ENCODE measurements around the gene TTLL7.
A peak's percentile ranks its signal among the peaks of the same experiment; 100 is the strongest.

TTLL7 gene

DNA sequence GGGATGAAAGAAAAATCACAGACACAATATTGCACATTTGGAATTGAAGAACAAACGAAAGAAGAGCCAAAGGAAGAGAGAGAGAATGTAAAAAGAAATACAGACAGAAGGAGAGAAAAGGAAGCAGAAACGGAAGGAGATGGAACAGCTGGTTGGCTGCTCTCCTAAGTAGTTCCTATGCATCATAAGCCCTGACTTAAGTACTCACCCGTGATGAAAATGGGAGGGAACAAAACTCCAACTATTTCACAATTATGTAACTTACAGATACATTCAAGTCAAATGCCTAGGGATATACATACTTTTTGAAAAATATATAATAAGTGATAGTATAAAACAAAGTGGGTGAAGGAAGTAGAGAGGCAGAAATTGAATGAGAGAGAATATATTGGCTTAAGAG, 88.5 kb downstream of the TTLL7 start:
- intact Hi-C loops (cut with DNase I), result no loop called here
- no peak for DNase-seq

DNA sequence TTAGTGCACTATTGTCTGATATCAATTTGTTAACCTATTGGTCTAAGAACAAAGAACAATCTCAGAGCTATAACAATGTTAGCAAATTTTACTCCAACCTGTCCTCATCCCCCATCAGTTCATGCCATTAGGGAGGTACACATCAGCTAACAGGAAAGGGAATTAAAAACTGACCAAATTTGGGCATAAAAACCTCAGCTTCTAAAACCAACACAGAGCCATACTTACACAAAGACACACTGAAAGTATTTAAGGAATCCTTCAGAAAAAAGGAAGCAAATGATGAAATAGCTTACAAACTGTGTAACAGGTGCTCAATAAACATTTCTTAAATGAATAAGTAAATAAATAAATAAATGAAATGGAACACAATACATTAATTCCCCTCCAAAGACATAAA, 89.2 kb downstream of the TTLL7 start:
- no peak for DNase-seq
- intact Hi-C loops (cut with DNase I), result no loop called here

DNA sequence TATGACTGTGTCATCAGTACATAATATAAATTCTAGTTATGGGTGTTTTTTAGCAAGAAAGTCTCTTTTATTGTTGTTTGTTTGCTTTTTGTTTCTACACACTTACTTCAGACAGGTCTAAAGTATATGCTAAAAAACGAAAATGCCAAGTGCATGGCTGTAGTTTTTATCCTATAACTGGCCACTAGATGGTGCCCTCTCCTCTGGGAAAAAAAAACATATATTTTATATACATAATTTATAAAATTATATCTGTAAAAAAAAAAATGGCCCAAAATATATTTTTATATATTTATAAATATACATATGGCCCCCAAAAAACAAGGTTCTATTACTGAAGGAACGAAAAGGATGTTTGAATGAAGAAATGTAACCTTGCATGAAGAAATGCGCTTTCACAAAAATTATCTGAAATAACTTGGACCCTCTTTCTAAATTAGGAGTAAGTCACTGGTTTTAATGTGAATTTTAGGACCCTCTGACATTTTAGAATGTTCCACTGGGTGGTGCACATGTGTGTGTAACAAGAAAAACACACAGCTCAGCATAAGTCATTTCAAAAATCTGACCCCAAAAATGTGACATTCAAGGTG, 93.5 kb downstream of the TTLL7 start:
- intact Hi-C loops (cut with DNase I), result no loop called here
- peak in 2 of 42 donors; percentile 16 to 48 for DNase-seq

DNA sequence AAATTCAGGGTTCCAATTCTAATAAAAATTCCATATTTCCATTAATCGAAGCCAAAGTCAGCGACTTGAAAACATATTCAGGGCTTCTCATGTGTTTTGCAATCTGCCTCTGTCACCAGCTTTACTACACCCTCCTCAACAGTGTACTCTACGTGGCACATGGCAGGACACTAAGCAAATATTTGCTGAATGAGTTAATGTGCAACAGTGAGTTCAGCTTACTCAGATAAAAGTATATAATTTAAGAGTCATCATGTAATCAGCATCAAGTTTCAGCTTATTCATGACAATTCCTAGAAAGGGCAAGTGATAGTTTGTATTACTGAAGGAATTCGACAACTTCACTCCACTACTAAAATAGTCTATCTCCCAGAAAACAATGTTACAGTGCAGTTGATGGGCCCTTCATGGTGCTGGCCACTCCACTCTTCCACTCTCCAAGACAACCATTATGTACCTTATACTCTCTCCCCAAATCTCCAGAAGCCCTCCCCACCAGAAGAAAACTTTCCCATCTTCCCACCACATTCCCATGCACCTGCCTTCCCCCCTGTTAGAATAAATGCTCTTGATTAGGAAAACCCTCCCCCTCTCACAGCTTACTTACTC, 97.3 kb downstream of the TTLL7 start:
- intact Hi-C loops (cut with DNase I), result no loop called here
- DNase-seq, result no peak

DNA sequence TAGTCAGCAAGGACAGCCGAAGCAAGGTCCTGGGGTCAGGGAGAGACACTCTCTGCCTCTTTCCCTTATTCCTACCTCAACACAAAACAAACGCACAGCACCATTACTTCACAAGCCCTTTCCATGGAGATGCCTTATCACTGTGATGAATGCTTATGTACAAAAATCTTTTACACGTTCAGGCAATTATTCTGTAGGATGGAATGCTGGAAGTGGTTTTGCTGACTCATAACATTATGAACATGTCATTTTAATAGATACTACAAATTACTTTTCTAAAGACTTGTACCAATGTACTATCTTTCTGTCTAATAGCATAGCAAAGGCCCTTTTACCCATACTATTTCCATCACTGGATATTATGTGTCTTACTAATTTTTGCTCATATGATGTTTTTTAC, 98.4 kb downstream of the TTLL7 start:
- intact Hi-C loops (cut with DNase I), result no loop called here
- DNase-seq, result no peak

DNA sequence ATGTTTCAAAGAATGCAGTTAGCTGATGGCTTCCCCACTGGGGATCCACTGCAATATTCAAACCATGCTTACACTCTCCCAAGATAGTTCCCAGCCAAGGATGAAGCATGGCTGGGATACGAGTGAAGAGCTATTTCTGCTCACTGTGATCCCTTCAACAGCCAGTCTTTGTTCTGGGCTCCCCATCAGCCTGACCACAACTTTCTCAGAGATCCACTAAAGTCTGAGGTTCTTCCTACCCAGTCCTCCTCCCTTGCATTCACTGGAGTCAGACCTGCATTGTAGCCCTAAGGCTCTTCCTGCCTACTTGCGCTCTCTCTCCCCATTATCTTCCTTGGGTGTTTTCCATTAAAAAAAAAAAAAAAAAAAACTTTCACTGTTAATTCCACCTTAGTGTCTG, 101.4 kb downstream of the TTLL7 start:
- intact Hi-C loops (cut with DNase I), result no loop called here
- peak in 1 of 42 donors; percentile 35 for DNase-seq

DNA sequence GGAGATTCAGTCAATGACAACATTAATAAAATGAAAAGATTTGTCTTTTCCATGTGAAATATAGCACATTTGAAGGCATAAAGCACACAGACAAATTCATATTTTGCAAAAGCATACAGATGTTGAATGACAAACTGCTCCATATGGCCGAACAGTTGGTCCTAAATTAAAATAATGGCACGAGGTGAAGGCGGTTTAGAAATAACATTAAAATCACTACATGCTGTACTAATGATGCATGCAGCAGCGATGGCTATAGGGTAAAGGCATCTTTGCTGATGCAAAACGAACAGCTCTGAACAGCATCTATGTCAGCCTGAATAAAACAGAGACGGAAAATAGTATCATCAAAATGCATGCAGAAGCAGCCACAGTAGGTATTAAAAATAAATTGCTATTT, 102.6 kb downstream of the TTLL7 start:
- DNase-seq, result no peak
- intact Hi-C loops (cut with DNase I), result no loop called here

DNA sequence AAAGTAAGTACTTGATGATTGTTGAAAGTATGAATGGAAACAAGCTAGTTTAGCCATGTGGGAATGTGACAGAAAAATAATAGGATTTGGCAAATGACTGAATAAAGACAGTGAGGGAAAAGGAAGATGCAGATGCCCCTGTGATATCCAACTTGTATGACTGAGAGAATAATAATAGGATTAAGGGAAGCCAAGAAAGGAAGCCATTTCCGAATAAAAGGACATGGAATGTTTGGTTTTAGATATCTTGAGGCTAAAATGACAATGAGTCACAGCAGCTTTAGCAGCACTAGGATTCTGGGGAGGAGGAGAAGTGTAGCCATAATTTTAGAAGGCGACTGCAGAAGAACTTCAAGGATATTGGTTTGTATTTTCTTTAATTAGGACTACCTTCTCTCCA, 109.2 kb downstream of the TTLL7 start:
- DNase-seq, result no peak
- intact Hi-C loops (cut with DNase I), result no loop called here

DNA sequence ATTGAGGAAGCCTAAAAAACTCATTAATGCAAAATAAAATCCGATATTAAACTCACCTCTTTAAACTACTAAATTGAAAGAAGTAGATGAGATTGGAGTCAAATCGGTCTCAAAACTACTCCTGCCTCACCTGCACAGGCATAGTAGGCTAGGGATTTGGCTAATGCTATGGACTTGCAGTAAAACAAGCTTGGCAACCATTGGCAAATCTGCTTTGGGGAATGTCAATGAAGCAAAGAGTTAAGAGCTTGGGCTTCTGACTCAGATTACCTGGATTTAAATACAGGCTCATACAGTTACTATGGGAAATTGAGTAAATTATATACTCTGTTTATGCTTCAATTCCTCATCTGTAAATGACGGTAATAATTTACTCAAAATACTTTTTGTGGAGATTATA, 111.4 kb downstream of the TTLL7 start:
- intact Hi-C loops (cut with DNase I), result no loop called here
- DNase-seq, result no peak

DNA sequence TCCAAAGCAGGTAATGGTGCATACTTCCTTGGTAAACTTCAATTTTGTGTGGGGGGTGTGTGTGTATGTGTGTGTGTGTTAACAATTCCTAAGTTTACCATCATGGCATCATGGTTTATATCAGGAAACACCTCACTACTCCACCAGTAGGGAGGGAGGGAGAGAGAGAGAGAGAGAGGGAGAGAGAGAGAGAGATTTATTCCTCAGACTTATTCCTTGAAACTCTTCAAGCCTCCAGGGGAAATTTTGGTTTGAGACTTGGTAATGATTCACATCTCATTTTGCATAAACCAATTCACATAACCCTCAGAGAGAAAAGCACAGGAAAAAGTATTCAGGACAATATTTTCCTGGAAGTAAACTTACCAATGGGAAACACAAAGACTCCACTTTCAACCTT, 115.0 kb downstream of the TTLL7 start:
- intact Hi-C loops (cut with DNase I), result no loop called here
- no peak for DNase-seq

DNA sequence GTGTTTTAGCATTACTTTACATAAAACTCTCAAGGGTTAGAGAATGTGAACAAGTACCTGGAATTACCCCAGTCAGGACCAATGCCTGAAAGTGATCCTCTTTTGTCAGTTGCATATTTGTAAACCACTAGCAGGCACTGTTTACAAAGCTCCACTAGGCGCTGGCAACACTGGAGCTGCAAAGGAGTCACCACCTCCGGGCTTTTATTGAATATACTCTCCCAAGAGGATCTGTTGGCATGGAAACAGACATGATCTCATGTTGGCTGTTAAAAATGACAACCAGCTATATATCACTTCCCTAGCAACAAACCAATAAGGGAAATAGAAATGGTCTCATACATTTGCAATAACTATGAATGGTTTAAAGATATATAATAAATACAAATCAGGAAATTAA, 116.0 kb downstream of the TTLL7 start:
- DNase-seq, result no peak
- intact Hi-C loops (cut with DNase I), result no loop called here

DNA sequence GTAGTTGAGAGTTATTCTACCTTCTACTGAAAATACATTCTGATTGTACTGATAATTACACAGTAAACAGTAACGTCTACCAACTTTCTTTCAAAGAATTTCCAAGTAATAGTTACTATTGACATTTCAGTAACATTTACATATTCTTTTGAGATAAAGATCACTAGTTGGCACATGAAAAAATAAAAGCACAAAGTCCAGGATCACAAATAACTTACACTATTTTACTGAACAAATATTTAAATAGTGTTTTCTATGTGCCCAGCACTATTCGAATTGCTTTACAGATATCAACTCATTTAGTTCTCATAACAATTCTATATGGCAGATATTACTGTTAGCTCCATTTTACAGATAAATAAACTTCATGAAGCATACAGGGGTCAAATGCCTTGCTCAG, 126.4 kb downstream of the TTLL7 start:
- DNase-seq, result no peak
- intact Hi-C loops (cut with DNase I), result no loop called here

DNA sequence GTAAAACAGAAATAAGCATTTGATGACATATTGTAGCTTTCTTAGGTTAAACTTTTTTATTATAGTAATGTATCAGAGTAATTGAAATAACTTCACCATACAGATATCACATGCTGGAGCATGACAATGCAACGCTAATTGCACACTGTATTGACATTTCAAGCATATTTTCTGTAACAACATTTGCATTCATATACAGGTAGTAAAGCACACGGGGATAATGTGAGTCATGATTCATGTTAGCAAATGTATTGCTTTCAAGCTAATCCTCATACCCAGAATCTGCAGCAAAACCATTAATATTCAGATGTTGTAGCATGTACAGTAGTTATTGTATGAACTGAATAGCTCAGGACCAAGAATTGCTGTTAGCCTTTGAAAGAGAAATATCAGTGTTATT, 133.9 kb downstream of the TTLL7 start:
- intact Hi-C loops (cut with DNase I), result no loop called here
- no peak for DNase-seq

DNA sequence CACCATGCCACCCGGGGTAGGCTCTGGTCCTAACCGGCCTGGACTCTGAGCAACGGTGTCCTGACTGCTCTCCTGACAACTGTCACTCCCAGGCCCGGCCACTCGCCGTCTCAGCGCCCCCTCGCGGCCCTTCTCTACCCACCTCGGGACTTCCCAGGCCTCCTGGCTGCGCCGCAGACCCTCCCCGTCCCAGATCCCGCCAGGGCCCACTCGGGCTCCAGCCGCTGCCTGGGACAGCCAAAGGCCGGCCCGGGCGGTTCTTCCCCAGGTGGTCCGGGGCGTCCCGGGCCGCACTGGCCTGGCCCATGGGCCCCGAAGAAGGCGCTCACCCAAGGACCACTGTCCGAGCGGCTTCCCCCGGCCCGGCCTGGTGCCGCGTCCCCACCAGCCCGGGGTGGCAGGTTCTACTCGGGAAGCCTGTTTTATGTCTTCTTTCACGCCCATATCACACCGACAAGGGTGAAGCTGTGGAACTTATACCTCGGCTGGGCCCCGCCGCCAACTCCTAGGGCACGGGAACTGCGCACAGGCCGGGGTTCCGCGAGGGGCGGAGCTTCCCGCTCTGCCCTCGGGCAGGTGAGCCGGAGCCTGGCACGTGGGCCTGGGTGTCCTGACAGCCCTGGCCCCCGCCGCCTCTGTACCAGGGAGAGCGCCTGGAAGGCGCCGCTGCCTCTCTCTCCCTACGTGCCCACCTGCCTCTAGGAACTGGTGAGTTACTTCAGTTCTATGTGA, 138.3 kb downstream of the TTLL7 start:
- intact Hi-C loops (cut with DNase I), result no loop called here
- DNase-seq, result peak; percentile 66 to 94 (median 86)

DNA sequence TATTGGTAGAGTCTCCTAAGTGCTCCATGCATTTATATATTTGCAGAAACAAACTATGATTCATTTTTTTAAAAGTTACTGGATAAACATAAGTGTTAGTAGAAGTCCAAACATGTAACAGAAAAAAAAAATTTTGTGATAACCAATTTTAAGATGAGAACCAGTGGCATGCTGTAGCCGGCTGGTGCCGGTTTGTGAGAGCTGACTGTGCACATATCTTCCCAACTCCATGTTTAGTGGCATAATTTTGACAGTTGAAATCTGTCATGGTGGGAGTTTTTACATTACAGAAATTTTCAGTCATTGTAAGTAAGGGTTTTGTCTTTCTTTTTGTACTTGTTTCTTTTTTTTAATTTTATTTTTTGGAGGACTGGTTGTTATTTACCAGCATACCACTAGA, 141.2 kb downstream of the TTLL7 start:
- intact Hi-C loops (cut with DNase I), result no loop called here
- peak in 5 of 42 donors; percentile 5 to 45 (median 21) for DNase-seq

DNA sequence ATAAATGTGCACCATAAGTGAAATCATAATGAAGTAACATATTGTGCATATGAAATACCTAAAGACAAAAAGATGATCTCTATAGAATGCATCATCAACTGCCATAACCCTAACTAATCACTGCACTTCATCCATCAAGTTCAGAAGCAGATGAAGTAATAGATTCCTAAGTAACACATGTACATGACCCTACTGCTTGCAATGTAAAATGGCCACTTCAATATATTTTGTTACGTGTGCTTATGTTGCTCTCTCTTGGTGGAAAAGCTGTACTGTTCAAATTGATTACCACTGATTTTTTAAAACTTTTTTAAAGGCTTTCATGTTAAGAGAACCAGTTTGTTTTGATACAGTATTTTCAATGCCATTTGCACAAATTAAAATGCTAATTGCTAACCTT, 141.8 kb downstream of the TTLL7 start:
- no peak for DNase-seq
- intact Hi-C loops (cut with DNase I), result no loop called here

DNA sequence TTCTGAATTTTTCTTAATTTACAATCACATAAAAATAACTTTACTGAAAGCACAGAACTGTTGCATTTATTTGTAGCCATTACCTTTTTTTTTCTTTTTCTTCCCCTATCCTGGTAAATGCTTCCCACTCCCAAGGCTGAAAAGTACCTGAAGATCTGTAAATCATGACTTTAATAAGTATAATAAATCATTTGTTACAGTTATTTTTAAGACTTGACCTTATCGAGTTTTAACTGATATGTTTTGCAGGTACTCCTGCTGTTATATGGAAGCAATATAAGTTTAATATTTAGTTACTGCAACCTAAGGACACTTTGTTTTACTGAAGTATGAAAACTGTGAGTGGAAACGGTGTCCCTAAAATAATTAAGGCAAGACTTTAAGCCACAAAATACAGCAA, 142.6 kb downstream of the TTLL7 start:
- intact Hi-C loops (cut with DNase I), result no loop called here
- DNase-seq, result no peak

DNA sequence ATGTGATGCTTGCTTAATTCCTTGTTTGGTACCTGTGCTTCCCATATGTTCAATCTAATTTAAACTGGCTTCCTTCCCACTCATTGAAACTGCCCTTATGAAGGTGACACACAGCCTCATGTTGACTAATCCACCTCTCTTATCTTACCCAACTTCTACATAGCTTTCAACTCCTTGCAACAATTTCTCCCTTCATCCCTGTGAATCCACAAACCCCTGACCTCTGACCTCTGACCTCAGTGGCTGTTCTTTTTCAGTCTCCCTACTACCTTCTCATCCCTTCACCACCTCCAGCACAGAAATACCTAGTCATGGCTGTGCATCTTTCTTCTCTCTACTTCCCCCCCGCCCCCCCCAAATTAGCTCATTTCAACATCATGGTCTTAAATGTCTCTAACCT, 144.5 kb downstream of the TTLL7 start:
- intact Hi-C loops (cut with DNase I), result no loop called here
- no peak for DNase-seq

DNA sequence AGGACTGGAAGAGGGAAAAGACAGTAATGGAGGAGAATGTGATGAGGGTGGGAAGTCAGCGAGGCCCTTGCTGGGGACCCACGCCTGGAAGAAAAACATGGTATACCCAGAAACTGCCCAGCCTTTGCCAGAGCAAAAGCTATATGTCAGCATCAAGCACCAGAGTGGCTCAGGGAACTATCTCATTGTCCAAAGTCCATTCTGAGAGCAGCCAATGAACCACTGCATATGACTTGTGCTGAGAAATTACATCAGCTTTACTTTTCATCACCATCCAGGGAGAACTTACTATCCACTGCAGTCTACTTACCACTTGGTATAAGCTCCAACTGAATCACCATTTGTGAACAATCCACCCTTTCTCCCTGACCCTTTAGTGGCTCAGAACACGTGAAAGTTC, 148.1 kb downstream of the TTLL7 start:
- intact Hi-C loops (cut with DNase I), result no loop called here
- no peak for DNase-seq

DNA sequence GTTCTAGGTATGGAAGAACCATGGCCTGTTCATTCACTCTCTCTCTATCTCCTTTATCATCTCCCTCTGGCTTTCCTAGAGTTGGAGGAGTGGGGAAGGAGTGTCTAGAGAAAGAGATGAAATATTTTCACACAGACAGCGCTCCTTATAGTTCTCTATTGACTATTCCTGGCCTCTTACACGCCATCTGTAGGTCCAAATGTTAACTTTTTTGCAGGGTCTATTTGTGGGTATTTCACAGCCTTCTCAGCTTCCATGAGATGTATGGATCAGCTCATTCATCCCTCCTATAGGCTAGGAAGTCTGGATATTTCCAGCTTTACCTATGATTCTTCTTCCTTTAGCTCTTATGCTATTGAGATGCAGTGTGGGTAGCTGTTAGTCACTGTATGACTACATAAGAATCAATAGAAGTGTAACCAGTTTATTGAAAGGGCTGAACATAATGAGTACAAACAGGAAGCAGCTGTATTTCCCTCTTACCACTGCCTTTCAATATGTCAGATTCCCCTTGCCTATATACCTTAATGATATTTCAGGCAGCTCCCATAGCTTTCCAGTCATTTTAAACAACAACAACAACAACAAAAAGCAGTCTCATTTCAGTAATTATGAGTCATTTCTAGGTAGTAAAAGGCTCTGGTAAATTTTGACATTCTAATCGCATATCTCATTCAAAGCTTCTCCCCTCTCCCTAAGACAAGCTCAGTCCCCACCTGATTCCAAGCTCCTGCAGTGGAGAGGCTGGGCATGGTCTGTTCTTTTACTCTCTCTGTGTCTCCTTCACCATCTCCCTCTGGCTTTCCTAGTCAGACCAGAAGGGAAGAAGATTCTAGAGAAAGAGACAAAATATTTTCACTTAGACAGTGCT, 149.5 kb downstream of the TTLL7 start:
- no peak for DNase-seq
- intact Hi-C loops (cut with DNase I), result no loop called here

Data from head of caudate nucleus (tissue), 42 donors.